GM19035 (cell line): ENCODE data around the gene PINLYP.

Experiments
- ATAC-seq: cut with Tn5 transposase; IDR thresholded peaks from one replicate; pipeline ENCODE4 v1.9.1; 2021; ENCODE audit not compliant: unreplicated experiment

Gene PINLYP

GRCh38 chr19:43625918-43626579, 50.4 kb downstream of the PINLYP start:
- ATAC-seq: no peak

GRCh38 chr19:43626838-43627237, 51.2 kb downstream of the PINLYP start:
- ATAC-seq: no peak

GRCh38 chr19:43628646-43629326, 53.2 kb downstream of the PINLYP start:
- ATAC-seq: no peak

- ATAC-seq: no peak
These were observed 55.9 kb downstream of the PINLYP start for GRCh38 chr19:43631491-43631890.
